ENCODE data around the gene SLC5A12.

Gene SLC5A12

GRCh38 chr11:26721948-26722475 is at the start of gene SLC5A12:
SLC5A12 (minus strand) TSS chr11:26722060; CDS start chr11:26721714, 346 bp downstream.
- H3K4me1 ChIP-seq (ENCODE audit: low read length): no peaks in the 10 kb centered on the region
- H3F3A ChIP-seq (ENCODE audit: insufficient read depth, low read length): no peaks in the 10 kb centered on the region
- TF ChIP-seq EZH2 (optimal IDR thresholded peaks at IDR 0.05; ENCODE audit: low read depth, low read length) (no peak), EZH2phosphoT487 (IDR thresholded peaks at IDR 0.05; ENCODE audit: low read length) (no peak), CTCF (IDR thresholded peaks at IDR 0.05; ENCODE audit: low read length) (no peak)
- no peaks in the 10 kb centered on the region for H3K9me2 ChIP-seq (replicated peaks; ENCODE audit: insufficient read depth, low read length)
- no peaks in the 10 kb centered on the region for H3K36me3 ChIP-seq (replicated peaks; ENCODE audit: insufficient read depth, low read length)
- no peaks in the 10 kb centered on the region for H4K20me1 ChIP-seq (ENCODE audit: insufficient read depth, low read length)
- no peak within 1 kb of the TSS for H2AFZ ChIP-seq (ENCODE audit: low read length)
- DNase-seq: no peak
- H3K4me2 ChIP-seq (ENCODE audit: low read depth, low read length): no peak within 1 kb of the TSS
- H3K9me3 ChIP-seq (replicated peaks; ENCODE audit: insufficient read depth, low read length): no peaks in the 10 kb centered on the region
- no peak within 1 kb of the TSS for H3K9ac ChIP-seq (ENCODE audit: low read length)
- no peaks in the 10 kb centered on the region for H3K79me2 ChIP-seq (ENCODE audit: low read length)
- H3K27ac ChIP-seq (ENCODE audit: low read length): no peak within 1 kb of the TSS
- no peaks in the 10 kb centered on the region for H3K27me3 ChIP-seq (replicated peaks; ENCODE audit: insufficient read depth, low read length)
- no peak within 1 kb of the TSS for H3K4me3 ChIP-seq (ENCODE audit: low read length)

GRCh38 chr11:26769027-26769426 is 47.2 kb upstream of the SLC5A12 start:
- no peaks in the 10 kb centered on the region for H3K9me3 ChIP-seq (replicated peaks; ENCODE audit: insufficient read depth, low read length)
- H3K27ac ChIP-seq (ENCODE audit: low read length): no peak overlapping the region
- H3K9ac ChIP-seq (ENCODE audit: low read length): no peak overlapping the region
- no peaks in the 10 kb centered on the region for H3F3A ChIP-seq (ENCODE audit: insufficient read depth, low read length)
- H3K4me1 ChIP-seq (ENCODE audit: low read length): no peaks in the 10 kb centered on the region
- no peaks in the 10 kb centered on the region for H3K9me2 ChIP-seq (replicated peaks; ENCODE audit: insufficient read depth, low read length)
- no peak overlapping the region for H2AFZ ChIP-seq (ENCODE audit: low read length)
- DNase-seq: no peak
- no peak for TF ChIP-seq EZH2 (optimal IDR thresholded peaks at IDR 0.05; ENCODE audit: low read depth, low read length)
- TF ChIP-seq EZH2phosphoT487 (IDR thresholded peaks at IDR 0.05; ENCODE audit: low read length): no peak
- TF ChIP-seq CTCF (IDR thresholded peaks at IDR 0.05; ENCODE audit: low read length): no peak
- H3K4me3 ChIP-seq (ENCODE audit: low read length): no peak overlapping the region
- H3K36me3 ChIP-seq (replicated peaks; ENCODE audit: insufficient read depth, low read length): no peaks in the 10 kb centered on the region
- no peaks in the 10 kb centered on the region for H3K27me3 ChIP-seq (replicated peaks; ENCODE audit: insufficient read depth, low read length)
- H3K4me2 ChIP-seq (ENCODE audit: low read depth, low read length): no peak overlapping the region
- H3K79me2 ChIP-seq (ENCODE audit: low read length): no peaks in the 10 kb centered on the region
- no peaks in the 10 kb centered on the region for H4K20me1 ChIP-seq (ENCODE audit: insufficient read depth, low read length)

- H3K27ac ChIP-seq (ENCODE audit: low read length): no peak overlapping the region
Measured at GRCh38 chr11:26767060-26767459, 45.2 kb upstream of the SLC5A12 start.

More at GRCh38 chr11:26767060-26767459, 45.2 kb upstream of the SLC5A12 start:
- no peaks in the 10 kb centered on the region for H3K36me3 ChIP-seq (replicated peaks; ENCODE audit: insufficient read depth, low read length)
- no peak for TF ChIP-seq EZH2phosphoT487 (IDR thresholded peaks at IDR 0.05; ENCODE audit: low read length)
- no peak for TF ChIP-seq CTCF (IDR thresholded peaks at IDR 0.05; ENCODE audit: low read length)
- no peak for TF ChIP-seq EZH2 (optimal IDR thresholded peaks at IDR 0.05; ENCODE audit: low read depth, low read length)
- no peaks in the 10 kb centered on the region for H3K79me2 ChIP-seq (ENCODE audit: low read length)
- H3K9ac ChIP-seq (ENCODE audit: low read length): no peak overlapping the region
- no peaks in the 10 kb centered on the region for H4K20me1 ChIP-seq (ENCODE audit: insufficient read depth, low read length)
- H3K4me1 ChIP-seq (ENCODE audit: low read length): no peaks in the 10 kb centered on the region
- H3F3A ChIP-seq (ENCODE audit: insufficient read depth, low read length): no peaks in the 10 kb centered on the region
- H3K4me2 ChIP-seq (ENCODE audit: low read depth, low read length): no peak overlapping the region
- no peak for DNase-seq
- H3K27me3 ChIP-seq (replicated peaks; ENCODE audit: insufficient read depth, low read length): no peaks in the 10 kb centered on the region
- no peaks in the 10 kb centered on the region for H3K9me2 ChIP-seq (replicated peaks; ENCODE audit: insufficient read depth, low read length)
- H3K9me3 ChIP-seq (replicated peaks; ENCODE audit: insufficient read depth, low read length): no peaks in the 10 kb centered on the region
- no peak overlapping the region for H3K4me3 ChIP-seq (ENCODE audit: low read length)
- no peak overlapping the region for H2AFZ ChIP-seq (ENCODE audit: low read length)
